HG02885 (cell line): ENCODE data around the gene POLE2.
"Not testable (repeated sequence)": the region's sequence is repeated elsewhere in the genome, so short reads cannot be mapped to it uniquely, and the experiment has no call there.

Experiments
- ATAC-seq: cut with Tn5 transposase; IDR thresholded peaks from one replicate; pipeline ENCODE4 v1.9.1; 2021; ENCODE audit warnings: mild to moderate bottlenecking; ENCODE audit not compliant: unreplicated experiment, poor library complexity

Gene POLE2, protein sequence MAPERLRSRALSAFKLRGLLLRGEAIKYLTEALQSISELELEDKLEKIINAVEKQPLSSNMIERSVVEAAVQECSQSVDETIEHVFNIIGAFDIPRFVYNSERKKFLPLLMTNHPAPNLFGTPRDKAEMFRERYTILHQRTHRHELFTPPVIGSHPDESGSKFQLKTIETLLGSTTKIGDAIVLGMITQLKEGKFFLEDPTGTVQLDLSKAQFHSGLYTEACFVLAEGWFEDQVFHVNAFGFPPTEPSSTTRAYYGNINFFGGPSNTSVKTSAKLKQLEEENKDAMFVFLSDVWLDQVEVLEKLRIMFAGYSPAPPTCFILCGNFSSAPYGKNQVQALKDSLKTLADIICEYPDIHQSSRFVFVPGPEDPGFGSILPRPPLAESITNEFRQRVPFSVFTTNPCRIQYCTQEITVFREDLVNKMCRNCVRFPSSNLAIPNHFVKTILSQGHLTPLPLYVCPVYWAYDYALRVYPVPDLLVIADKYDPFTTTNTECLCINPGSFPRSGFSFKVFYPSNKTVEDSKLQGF

DNA sequence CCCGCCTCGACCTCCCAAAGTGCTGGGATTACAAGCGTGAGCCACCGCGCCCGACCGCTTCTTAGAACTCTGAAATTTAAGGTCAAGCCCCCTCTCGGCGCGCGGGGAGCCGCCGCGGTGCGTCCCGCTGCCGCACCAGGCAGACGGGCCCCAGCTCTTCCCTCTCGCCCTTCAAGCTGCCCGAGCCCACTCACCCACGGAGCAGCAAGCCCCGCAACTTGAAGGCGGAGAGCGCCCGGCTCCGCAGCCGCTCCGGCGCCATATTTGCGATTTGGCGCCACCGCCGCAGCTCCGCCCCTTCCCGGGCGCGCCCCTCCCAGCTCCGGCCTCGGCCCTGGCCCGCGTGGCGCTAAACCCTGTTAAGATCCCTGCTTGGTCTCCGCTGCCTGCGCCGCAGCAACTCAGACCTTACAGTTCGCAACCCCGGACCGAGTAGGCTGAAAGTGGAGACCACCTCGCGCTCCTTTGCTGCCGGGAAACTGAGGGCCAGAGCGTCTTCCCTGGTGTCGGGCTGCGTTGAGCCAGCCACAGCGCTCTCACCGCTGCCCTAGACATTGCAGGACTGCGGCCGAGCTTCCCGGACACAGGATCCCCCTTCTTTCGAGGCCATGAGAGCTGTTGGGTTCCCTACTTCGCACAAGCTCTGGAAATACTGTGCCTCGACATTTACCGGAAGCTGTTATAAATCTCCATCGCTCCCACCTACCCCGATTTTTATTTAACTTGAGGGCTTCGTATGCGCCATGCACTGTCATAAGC lies at the start of gene POLE2:
Gene POLE2, minus strand, starts transcription at position 273 of the 759 bp plus-strand sequence. Its CDS starts 11 bp downstream, at position 262.
- peak; percentile 85 for ATAC-seq

DNA sequence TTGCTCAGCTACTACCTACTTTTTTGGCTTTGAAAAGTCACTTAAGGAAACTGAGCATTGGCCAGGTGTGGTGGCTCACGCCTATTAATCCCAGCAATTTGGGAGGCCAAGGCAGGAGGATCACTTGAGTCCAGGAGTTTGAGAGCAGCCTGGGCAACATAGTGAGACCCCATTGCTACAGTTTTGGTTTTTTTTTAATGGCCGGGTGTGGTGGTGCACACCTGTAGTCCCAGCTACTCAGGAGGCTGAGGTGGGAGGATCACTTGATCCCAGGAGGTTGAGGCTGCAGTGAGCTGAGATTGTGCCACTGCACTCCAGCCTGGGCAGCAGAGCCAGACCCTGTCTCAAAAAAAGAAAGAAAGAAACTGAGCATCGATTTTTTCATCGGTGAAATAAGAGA lies 47.7 kb upstream of the POLE2 start:
- not testable (repeated sequence) for ATAC-seq

DNA sequence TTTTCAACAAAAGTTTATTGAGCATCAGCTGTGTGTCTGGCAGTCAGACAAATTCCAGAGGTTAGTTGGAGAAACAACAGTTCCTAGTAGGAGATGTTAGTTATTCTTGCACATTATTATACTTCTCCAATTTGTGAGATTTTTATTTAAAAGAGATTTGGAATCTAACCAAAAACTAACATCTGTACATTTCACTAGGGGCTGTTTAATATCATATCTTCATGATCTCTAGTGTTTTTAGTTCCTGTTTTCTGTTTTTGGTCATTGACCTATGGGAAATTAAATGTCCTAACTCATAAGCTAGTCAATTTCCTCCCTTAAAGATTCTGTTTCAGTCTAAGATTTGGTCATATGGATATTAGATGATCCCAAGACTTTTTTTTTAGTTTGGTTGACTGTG lies 45.8 kb upstream of the POLE2 start:
- no peak for ATAC-seq

DNA sequence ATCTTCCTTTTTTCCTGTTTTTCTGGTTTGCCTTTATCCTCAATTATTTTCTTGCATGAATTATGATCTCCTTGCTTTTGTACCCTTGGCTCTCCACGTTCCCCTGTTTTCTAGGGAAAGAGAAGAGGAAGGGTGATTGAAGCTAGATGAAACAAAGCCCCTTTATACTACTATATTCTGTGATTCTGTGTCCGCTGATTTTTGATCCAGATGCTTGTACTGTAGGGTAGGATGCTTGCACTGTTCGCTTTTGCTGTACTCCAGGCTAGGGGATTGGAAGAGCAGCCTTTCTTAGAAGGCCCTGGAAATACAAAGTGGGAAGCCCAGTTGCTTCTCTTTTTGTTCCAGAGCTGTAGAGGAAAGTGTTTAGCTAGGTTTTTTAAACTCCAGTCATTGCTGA lies 44.9 kb upstream of the POLE2 start:
- no peak for ATAC-seq

DNA sequence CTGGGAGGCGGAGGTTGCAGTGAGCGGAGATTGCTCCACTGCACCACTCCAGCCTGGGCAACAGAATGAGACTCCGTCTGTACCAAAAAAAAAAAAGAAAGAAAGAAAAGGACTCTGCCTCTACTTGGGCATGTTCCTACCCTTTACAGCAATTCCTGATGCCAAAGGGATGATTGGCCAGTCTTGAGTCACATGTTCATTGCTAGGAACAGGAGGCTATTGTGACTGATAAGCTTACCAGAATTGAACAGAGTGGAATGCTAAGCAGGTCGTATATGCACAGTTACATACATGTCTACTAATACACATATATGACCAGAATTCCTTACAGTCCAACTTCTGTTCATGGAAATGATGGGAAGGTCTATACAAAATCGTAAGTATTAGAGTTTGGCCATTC lies 39.2 kb upstream of the POLE2 start:
- no peak for ATAC-seq

DNA sequence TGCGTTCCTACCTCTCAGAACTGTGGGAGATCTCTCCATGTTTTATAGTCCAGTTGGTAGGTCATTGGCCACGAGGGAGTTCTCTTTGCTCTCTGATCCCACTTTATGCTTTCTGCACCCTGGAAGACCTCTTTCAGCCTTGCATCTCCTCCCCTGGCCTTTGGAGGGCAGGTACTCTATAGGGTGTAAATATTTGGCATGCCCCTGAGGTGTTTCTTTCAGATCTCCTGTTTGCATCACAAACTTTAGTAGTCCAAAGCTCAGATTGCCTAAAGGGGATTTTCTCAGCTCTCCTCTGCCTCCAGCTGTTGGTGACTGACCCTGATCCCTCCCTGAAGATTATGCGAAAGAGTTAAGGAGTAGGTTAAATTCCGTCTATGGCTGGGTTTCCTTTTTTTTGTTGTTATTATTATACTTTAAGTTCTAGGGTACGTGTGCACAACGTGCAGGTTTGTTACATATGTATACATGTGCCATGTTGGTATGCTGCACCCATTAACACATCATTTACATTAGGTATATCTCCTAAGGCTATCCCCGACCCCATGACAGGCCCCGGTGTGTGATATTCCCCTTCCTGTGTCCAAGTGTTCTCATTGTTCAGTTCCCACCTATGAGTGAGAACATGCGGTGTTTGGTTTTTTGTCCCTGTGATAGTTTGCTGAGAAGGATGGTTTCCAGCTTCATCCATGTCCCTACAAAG lies 33.9 kb upstream of the POLE2 start:
- not testable (repeated sequence) for ATAC-seq

DNA sequence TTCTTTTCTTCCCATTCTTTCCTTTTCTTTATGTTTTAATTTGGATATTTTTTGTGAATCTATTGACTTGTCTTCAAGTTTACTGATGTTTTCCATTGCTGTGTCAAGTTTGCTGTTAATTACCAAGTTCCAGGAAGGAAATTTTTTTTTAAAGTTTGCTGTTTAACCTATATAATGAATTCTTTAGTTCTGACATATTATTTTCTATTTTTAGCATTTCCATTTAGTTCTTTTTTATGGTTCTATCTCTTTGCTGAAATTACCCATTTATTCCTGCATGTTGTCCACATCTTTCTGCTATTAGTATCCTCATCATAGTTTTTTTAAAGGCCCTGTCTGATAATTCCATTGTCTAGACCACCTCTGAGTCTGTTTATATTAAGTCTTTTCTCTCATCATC lies 32.7 kb upstream of the POLE2 start:
- ATAC-seq, result no peak

DNA sequence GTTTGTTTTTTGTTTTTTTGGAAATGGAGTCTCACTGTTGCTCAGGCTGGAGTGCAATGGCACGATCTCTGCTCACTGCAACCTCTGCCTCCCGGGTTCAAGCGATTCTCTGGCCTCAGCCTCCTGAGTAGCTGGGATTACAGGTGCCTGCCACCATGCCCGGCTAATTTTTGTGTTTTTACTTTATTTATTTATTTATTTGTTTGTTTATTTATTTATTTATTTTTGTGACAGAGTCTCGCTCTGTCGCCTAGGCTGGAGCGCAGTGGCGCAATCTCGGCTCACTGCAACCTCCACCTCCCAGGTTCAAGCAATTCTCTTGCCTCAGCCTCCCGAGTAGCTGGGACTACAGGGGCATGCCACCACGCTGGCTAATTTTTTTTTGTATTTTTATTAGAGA lies 23.0 kb upstream of the POLE2 start:
- ATAC-seq, result not testable (repeated sequence)

DNA sequence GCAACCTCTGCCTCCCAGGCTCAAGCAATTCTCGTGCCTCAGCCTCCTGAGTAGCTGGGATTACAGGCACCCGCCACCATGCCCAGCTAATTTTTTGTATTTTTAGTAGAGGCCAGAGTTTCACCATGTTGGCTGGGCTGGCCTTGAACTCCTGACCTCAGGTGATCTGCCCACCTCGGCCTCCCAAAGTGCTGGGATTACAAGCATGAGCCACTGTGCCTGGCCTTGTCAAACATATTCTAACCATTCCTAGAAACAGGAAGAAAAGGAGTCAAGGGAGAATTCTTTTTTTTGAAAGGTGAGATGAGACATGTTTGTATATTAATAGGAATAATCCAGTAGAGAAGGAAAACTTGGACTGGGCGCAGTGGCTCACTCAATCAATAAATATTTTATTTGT lies 16.5 kb upstream of the POLE2 start:
- not testable (repeated sequence) for ATAC-seq

DNA sequence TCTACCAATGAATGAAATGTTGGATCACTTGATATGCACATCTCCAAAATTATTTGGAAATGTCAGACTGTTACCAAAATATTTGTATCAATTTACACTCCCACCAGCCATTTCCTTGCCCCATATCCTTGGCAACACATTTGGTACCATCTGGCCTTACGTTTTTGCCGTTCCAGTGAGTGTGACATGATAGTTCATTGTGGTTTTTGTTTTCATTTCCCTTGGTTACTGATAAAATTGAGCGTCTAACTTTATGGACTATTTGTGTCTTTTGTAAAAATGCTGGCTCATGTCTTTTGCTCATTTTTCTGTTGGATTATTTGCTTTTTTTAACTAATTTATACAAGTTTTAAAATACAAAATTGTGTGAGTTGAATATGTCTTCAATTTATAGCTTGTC lies 16.0 kb upstream of the POLE2 start:
- no peak for ATAC-seq

DNA sequence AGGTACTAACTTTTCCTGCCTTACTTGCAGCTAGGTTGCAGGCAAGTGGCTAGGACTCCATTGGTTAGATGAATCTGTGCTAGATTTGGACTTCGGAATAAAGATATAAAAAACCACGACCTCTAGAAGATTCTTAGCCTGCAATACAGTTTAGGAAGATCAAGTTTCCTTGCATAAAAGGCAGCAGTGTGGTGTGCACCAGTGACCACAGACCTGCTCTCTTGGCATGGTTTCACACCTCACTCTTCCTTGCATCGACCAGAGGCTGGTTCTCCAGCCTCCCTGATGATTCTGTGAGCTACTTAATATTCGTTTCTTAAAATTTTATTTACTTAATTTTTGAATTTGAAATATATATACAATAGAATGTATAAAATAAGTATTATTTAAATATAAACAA lies 14.7 kb upstream of the POLE2 start:
- no peak for ATAC-seq

DNA sequence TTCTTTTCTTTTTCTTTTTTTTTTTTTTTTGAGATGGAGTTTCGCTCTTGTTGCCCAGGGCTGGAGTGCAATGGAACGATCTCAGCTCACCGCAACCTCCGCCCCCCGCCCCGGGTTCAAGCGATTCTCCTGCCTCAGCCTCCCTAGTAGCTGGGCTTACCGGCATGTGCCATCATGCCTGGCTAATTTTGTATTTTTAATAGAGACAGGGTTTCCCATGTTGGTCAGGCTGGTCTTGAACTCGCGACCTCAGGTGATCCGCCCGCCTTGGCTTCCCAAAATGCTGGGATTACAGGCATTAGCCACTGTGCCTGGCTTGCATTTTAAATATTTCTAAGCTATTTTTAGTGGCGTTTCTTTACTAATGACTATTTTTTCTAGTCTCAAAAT lies 5.7 kb upstream of the POLE2 start:
- ATAC-seq, result not testable (repeated sequence)

DNA sequence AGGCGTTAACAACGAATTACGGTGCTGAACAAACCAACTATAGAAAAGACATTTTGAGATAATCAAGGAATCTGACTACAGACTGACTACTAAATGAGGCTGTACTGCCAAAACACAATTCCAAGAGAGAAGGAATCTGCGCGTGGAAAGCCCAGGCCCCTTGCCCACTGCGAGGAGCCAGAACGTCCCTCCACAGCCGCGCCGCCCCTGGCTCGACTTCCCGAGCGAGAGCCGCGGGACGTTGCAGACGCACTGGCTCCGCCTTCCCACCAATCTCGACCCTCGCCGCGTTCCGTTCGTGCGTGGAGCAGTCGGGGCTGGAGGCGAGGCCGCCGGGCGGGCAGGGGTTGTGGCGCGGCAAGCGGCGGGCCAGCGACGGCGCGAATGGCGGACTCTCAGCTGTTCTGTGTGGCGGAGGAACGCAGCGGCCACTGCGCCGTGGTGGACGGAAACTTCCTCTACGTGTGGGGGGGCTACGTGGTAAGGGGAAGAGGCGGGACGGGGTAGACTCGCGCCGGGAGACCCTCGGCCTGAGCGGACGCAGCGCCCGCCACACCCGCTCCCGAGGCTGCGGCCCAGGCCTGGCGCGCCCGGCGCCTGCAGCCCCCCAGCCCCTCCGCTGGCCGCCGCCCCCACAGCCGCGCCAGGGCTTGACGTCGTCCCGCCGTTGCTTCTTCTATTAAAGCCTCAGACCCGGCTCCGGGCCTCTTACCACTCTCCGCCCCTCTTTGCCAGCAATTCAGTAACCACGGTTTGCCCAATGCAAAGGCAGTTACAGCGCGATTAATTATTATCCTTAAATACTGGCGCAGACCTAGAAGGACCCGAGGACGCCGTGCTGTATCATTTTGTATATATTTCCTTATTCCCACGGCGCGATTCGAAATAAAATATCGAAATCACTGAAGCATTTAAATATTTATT lies 5.1 kb upstream of the POLE2 start, which contains the start of gene KLHDC1:
Gene KLHDC1, plus strand, starts transcription at position 310 of the 924 bp plus-strand sequence. Its CDS starts 75 bp downstream, at position 385.
- ATAC-seq, result peak; percentile 71

DNA sequence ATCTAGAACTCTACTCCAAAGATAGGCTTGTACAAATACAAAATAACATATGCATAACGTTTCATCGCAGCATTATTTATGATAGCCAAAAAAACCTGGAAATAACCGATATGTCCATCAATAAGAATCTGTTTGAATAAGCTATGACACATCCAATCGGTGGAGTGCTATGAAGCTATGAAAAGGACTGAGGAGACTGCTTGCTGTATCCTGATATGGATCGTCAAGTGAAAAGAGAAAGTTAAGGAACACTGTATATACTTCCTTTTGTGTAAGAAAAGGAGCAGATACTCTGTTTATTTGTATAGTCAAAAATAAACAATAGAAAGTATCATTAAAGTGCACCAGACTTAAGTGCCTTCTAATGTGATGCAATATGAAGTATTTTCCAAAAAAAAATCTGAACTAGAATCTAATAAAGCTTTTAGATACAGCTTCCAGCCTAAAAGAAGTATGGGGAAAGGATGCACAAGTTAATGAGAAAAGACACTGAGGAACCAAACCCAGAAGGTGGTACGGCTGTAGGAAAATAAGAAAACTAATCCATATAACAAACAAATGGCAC lies 4.3 kb upstream of the POLE2 start:
- ATAC-seq, result no peak

DNA sequence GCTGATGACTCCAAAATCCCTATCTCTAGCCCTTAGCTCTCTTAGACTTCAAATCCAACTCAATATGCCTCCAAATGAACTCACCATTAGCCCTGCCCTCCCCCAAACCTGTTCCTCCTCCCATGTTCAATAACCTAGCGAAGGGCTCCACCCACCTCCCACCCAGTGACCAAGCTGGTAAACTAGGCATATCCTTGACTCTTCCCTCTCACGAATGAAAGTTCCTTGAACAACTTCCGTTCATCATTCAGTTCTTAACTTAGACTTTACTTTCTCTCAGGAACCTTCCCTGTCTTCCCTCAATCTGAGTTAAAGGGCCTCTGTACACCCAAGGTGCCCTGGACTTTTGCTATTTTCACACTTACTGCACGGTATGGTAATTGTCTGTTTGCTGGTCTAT lies 3.0 kb upstream of the POLE2 start:
- ATAC-seq, result no peak

DNA sequence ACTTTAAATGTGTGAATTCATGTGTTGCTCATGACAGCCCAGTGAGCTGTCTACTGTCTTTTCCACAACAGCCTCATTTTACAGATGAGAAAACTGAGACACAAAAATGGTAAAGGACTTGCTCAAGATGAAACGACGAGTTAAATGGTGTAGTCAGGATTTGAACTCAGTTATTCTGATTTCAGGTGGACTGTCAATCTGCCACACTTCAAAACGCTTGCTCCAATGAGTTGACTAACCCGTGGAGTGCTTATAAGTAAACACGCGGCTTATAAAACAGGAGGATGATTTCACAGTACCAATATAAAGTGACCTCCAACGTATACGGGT lies 652 bp upstream of the POLE2 start:
- peak; percentile 1 for ATAC-seq

DNA sequence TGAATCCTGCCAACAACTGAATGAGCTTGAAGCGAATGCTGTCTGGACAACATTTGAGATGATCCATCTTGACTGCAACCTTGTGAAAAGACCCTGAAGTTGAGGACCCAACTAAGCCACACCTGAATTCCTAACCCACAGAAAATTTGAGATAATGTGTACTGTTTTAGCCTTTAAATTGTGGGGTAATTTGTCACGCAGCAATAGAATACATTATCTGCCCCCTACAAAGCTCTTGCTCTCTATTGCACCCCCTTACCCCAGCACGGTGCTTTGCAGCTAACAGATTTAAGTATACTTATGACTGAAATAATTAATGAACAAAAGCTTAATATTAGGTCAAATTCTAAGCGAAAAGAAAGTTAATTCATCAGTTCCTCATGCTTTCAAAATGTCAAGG lies 1.6 kb downstream of the POLE2 start:
- ATAC-seq, result no peak

DNA sequence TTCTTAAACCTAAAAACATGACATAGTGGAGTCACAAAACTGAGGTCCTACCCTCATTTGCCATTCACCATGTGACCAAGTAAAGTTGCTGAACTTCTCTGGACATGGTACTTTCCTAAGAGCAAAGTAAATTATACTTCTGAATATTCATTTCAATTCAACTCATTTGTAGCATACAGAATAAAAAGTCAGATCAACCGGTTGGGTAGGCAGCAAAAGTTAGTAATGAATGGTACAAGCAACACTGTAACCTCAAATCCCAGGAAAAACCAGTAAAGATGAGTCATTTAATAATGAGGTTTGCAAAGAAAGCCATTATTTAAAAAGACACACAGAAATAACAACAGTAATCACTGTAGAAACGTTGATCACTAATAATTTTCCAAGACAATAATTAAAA lies 8.7 kb downstream of the POLE2 start:
- no peak for ATAC-seq

DNA sequence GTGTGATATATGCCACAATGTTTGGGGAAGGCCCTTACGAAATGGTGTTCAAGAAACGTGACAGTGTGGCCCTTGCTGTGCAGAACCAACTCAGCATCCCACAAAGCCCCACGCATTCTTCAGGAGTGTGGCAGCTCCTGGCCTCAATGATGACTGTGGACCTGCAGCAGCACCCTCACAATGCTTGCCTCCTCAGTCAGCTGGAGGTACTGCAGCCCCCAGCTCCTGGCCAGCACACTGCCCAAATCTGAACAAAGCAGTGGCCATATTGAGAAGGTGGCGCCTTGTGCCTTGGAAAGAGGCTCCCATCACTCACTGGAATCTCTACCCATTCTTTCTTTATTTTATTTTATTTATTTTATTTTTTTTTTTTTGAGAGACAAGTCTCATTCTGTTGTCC lies 10.4 kb downstream of the POLE2 start:
- ATAC-seq, result no peak
